Muscle of back (tissue), 11 donors: ENCODE results near the gene HYAL4. TPM values are rescaled to one million over a fixed set of nuclear protein-coding genes. Genes with fewer than 3 reads are reported as not detected.

Experiments
- DNase-seq, 3 donors: peaks; one replicate each; pipeline versions ENCODE4 v3.0.0 to v3.0.0-alpha.2; 2013
- polyA plus RNA-seq, 10 donors: library from polyadenylated mRNA; unstranded; fragments of 120-200 nt; gene quantifications; one replicate each; pipeline ENCODE4 v1.2.1, GENCODE V29; 2013; ENCODE audit not compliant: insufficient read length in 10 of 10

The HYAL4 gene
- polyA plus RNA-seq, 10 donors, result not detected

DNA sequence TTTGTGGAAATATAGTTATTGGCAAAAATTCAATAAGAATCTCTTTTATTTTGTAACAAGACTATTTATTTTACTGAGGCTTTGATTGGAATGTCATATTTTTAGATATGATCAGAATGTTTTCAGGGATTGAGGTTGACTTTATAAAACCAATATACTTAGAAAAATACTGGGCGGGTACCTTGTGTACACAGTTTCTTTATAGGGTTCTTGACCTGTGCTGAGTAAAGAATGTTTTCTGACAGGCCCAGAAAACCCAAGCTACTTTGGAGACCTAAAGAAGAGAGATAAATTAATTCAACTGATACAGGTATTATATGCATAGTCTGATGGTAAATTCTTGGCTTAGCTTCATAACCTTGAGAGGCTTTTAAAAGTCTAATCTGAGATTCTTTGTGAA, 56.1 kb downstream of the HYAL4 start:
- no peak for DNase-seq

DNA sequence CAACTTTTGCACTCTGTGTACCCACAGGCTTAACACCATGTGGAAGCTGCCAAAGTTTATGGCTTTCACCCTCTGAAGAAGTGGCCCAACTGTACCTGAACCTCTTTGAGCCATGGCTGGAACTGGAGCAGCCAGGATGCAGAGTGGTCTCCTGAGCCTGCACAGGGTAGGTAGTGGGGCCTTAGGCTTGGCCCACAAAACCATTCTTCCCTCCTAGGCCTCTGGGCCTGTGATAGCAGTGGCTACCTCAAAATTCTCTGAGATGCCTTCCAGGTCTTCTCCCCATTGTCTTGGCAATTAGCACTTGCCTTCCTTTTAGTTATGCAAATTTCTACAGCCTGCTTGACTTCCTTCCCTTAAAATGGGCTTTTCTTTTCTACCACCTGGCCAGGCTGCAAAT, 60.7 kb downstream of the HYAL4 start:
- DNase-seq, result no peak

DNA sequence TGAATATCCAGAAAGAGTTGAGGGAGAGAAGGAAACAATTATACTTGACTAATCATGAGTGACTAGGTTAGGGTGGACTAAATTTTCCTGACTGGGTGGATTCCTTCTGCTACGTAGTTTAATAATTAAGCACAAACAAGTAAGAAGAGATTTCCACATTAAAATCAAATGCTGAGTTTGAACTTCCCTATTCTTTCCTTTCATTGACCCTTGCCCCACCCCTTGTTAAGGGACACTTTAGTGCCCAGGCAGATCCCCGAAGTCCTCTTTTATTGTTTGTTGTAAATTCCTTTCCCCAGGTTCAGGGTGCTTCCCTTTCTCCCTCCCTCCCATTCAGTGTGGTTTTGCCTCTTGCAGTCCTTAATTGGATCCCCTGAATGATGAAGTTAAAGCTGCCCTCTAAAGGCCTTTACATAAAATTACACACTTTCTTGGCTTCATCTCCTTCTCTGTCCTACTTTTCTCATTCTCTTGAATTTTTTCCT, 71.3 kb downstream of the HYAL4 start:
- no peak for DNase-seq

DNA sequence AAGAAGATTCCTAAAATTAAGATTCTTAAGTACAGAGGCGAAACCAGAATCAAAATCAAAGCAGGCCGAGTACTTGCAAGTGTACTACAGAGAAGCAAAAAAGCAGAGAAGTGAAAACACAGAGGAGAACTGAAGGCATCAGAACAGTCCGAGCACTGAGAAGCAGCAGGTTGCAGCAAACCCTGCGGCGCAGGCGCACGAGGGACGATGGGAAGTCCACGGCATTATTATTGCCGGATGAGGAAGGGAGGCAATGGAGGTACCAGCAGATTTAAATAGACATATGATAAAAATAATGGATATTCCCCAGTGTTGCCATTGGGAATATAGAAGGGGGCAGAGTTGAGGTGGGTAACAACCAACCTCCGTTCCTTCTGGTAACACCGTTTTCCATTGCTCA, 72.9 kb downstream of the HYAL4 start:
- DNase-seq, result no peak

DNA sequence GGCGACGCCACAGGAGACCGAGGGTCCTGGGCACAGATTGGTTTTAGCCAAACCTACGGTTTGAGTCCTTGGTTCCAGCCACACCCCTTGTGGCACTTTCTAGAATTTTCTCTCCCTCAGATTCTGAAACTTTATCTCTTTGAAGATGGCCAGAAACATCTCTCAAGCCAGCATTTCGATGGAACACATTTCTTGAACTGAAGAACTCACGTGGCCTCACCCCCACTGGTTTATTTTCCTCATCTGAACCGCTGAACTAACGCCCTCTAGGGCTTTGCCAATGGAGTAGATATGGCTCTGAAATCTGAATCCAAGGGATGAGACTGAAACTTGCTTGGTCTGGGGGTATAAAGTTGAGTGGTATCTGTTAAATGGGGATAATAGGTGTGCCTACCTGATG, 73.3 kb downstream of the HYAL4 start:
- DNase-seq, result no peak

DNA sequence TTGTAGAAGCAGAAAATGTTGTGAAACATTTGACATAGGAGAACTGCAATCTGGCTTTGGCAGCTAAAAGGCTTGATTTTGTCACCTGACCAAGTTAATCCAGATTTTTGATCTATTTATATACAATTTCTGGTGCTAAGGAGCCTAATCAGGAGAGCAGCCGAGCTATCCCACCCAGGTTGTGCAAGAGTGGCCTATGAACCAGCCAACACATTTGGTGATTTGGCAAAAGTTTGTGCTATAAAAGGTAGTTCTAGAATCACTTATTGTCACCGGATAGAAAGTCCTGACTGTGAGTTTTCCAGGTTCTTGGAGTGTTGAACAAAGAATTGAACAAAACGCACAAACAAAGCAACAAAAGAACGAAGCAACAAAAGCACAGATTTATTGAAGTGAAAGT, 78.6 kb downstream of the HYAL4 start:
- no peak for DNase-seq

DNA sequence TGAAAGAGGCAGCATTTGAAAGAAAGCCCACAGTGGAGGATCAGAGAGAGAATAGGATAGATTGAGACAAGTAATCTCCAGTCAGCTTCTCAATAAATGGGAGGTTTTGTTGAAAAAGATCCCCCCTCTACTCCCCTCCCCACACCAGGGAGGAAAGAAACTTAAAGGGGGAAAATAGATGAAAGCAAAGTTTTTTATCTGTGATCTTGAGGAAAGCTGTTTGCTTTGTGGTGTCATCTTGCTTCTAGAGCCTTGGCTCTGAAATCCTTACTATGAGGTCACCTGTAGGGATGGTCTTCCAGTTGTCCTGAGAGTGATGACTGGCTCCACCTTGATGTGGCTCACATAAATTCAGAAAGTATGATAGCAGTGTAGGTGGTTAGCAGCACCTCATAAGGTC, 80.0 kb downstream of the HYAL4 start, which contains the start of gene SPAM1:
TSS of gene SPAM1 (plus strand) at position 301 of the 400 bp plus-strand sequence. CDS start 28,330 bp downstream, outside the sequence.
- DNase-seq, result no peak

Other genes starting within 250 kb of the HYAL4 start
- gene ASB15, start 243.3 kb upstream of the HYAL4 start, polyA plus RNA-seq, result 1 to 10 TPM; 2.0 to 8.0 (median 4.9) TPM
- 100 to 1,000 TPM in 8 of 10 donors, 10 to 100 TPM in 2; 42.0 to 482 (median 162) TPM for gene LMOD2, start 189.3 kb upstream of the HYAL4 start, polyA plus RNA-seq
- gene WASL, start 96.2 kb upstream of the HYAL4 start, polyA plus RNA-seq, result 10 to 100 TPM; 29.2 to 39.0 (median 34.3) TPM
- not detected for gene SPAM1, start 80.1 kb downstream of the HYAL4 start, polyA plus RNA-seq
- gene TMEM229A, start 187.9 kb downstream of the HYAL4 start, polyA plus RNA-seq, result under 1 TPM in 3 of 10 donors, not detected in 7; 0.14 to 0.18 (median 0.15) TPM